Measurements from ENCODE around the gene IQCE.
"Not testable (repeated sequence)": the region's sequence is repeated elsewhere in the genome, so short reads cannot be mapped to it uniquely, and the experiment has no call there.

The IQCE gene

DNA sequence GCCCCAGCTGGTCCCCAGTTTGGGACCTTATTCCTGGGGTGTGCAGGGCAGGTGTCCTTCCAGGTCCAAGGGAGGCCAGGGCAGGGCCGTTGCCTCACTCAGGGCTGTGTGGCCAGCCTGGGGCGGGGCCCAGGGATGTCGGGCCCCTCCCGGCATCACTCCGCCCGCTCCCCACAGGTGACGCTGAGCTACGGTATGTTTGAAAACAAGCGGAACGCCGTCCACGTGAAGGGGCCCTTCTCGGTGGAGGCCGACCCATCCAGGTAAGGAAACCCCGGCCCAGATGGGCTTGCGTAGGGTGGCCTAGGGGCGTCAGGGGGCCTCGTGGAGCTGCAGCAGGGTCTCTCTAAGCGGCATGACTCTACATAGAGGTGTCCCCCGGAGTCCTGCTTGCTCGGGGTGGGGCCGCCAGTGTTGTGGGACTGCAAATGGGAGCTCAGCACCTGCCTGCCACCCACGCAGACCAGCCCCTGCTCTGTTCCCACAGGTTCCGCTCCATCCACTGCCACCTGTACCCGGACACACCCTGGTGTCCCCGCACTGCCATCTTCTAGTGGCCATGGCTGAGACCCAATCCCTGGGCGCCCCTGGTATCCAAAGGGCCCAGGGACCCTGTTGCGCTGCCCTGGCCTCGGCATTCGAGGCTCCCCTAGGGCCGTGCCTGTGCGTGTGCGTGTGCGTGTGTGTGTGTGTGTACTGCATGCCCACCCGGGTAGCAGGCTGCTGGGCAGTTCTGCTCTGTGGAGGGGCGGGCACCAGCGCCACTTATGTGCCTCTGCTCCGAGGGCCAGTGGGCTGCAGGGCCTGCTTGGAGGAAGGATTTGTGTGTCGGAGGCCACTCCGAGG is 31.9 kb upstream of the IQCE start:
- TF ChIP-seq CTCF (IDR thresholded peaks at IDR 0.05; ENCODE audit: low read depth, low read length), result no peak
- H3K4me3 ChIP-seq (ENCODE audit: low read depth, low read length), result no peak overlapping the region

DNA sequence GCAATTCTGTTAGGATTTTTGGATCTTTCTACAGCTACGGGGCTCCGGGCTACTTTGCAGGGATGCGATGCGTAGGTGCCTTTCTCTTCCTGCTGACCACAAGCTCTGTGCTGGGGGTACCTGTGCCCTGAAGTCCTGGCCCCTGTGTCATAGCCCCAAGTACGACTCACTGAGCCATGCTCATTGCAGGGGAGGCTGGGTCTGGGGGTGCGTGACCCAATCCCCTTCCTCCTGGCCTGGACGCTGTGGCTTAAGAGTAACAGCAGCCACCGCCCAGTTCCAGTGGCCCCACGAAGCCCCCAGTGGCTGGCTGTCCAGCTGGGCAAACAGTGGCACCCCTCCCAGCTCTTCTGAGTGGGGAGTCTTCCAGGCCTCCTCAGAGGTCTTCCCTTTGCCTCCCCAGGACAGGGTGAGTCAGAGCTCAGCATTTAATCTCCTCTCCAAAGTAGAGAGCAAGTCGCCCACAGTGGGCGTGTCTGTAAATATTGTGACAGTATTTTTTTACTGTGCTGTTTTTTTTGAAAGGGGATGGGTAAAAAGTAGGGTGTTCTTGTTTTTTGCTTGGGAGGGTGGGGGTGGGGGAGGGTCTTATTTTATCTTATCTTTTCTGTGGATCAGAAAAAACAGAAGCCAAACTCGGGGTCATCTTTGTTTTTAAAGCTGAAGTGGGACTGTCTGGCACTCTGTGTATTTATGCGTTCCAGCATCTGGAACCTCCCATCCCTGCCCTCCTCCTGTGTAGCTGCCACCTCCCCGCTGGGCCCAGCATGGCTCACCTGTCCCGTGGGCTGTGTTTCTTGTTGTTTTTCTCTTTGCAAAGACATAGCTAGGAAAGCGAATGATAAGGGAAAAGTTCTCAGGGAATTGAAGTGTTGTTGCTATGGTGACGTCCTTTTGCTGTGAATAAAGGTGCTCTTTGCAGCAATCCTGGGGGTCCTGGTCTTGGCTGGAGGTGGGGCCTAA is 31.0 kb upstream of the IQCE start:
- H3K4me3 ChIP-seq (ENCODE audit: low read depth, low read length), result no peak overlapping the region
- TF ChIP-seq CTCF (IDR thresholded peaks at IDR 0.05; ENCODE audit: low read depth, low read length), result no peak

DNA sequence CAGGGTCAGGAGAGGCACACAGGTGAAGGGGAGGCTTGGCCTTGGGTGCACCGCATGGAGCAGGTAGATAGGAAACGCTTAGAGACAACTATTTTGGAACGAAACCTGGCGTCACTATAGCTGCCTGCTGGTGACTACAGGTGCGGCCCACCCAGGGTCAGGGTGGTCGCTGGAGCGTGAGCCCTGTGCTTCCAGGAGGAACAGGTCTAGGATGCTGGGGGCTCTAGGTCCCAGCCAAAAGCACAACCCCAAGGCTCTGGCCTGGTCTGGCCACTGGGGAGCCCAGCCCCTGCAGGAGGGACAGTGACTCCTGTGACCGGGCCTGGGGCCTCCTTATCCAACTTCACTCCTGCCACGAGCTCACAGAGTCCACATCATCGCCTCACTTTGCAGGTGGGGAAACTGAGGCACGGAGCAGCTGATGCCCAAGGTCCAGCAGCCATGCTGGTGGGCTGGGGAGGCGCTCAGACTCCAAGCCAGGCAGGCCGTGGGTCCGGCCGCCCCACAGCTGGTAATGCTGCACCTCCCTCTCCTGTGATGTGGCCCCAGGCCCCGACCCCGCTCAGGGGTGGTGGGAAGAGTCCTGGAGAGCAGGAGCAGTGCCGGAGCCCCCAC is 30.2 kb upstream of the IQCE start:
- no peak overlapping the region for H3K4me3 ChIP-seq (ENCODE audit: low read depth, low read length)
- no peak for TF ChIP-seq CTCF (IDR thresholded peaks at IDR 0.05; ENCODE audit: low read depth, low read length)

DNA sequence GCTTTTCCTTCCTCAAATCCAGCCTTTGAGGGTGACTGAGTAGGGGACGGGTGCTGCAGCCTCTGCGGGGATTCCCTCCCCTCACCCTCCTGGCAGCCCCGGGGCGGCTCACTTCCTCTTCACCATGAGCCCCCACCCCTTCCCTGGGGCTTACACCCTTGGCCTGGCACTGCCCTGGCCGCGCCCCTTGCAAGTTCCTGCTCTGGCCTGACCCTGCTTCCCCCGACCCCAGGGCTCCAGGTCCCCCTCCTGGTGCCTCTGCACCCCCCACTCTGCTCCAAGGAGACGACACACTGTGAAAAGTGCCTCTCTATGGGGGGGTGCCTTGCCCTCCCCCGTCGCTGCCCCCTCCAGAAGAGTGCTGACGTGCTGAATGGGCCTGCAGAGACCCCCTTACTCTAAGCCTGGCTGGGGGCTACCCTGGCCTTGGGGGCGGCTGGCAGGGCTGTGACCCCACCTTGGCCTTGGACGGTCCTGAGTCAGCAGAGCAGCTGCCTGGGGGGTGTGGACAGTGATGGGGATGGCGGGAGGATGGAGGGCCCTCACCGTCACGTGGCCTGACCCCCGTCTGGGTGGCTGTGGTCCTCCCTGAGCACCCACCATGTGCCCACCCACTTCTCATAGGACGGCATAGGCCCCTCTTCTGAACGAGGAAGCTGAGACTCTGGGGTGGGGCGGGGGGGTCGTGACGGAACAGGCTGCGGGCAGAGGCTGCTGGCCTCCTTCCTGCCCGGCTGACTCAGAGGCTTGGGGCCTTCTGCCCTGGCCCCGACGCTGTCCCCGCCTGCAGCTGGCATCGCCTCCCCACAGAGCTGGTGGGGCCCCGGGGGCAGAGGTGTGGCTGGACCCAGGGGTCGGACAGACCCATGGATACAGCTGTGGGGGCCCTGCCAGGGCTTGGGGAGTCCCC is 29.4 kb upstream of the IQCE start:
- TF ChIP-seq CTCF (IDR thresholded peaks at IDR 0.05; ENCODE audit: low read depth, low read length), result no peak
- no peak overlapping the region for H3K4me3 ChIP-seq (ENCODE audit: low read depth, low read length)

DNA sequence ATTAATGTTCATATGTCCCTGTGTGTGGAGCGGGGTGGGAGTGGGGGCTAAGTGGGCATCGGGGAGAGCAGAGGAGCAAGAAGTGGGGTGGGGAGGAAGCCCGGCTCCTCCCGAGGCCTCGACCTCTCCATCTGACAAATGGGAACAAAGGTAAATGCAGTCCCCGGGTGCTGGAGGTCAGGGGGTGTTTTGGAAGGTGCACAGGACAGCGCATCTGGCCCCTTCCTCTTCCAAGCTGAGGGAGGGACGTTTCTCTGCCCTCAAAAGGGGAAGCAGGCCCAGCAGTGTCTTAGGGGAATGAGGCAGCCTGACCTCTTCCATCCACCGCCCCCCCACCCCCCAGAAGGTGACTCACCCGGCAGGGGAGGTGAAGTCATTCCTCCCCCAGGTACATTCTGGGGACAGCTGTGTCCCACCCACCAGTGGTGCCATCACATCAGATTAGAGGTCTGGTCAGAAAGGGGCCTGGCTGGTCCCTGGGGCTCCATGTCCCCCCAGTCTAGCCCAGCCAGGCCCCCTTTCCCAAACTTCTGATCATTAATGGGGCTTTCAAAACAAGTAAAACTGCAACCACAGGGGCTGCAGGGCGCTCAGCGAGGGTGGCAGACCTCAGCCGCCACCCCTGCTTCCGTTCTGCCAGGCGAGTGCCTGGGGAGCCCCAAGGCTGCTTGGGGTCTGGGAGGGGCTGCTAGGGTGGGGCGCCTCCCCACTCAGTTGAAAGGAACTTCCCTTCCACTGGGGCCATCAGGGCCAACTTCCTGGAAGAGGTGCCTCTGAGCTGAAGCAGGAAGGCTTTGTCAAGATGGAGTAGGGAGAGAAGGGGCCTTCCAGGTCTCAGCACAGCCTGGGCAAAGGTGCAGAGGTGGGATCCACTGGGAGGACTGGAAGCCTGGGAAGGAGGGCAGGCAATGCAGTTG is 28.4 kb upstream of the IQCE start:
- no peak overlapping the region for H3K4me3 ChIP-seq (ENCODE audit: low read depth, low read length)
- TF ChIP-seq CTCF (IDR thresholded peaks at IDR 0.05; ENCODE audit: low read depth, low read length), result no peak

- H3K4me3 ChIP-seq (ENCODE audit: low read depth, low read length), result not testable (repeated sequence)
Observed at GRCh38 chr7:2530994-2531795, 27.6 kb upstream of the IQCE start.

- not testable (repeated sequence) for H3K4me3 ChIP-seq (ENCODE audit: low read depth, low read length)
Observed at GRCh38 chr7:2531796-2532110, 27.0 kb upstream of the IQCE start.

GRCh38 chr7:2532199-2532772 is 26.5 kb upstream of the IQCE start:
- not testable (repeated sequence) for H3K4me3 ChIP-seq (ENCODE audit: low read depth, low read length)

DNA sequence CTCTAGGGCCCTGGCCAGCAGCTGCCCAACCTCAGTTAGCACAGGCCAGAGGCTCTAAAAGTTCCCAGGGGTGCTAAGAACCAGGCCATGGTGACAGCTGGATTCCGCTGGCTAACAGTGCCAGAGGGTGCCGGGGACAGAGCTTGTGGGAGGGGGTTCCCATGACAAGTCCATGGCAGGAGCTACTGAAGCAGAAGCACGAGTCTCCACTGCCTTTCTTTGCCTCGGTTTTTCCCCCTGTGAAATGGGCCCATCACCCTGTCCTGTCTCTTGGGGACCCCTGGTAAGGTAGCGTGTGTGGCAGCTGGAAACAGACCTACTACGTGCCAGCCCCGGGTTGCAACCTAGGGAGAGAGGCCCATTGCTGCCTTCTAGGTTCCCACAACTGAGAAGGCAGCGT is 26.0 kb upstream of the IQCE start:
- H3K4me3 ChIP-seq (ENCODE audit: low read depth, low read length), result not testable (repeated sequence)

DNA sequence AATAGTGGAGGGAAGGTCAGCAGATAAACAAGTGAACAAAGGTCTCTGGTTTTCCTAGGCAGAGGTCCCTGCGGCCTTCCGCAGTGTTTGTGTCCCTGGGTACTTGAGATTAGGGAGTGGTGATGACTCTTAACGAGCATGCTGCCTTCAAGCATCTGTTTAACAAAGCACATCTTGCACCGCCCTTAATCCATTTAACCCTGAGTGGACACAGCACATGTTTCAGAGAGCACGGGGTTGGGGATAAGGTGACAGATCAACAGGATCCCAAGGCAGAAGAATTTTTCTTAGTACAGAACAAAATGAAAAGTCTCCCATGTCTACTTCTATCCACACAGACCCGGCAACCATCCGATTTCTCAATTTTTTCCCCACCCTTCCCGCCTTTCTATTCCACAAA is 25.2 kb upstream of the IQCE start:
- H3K4me3 ChIP-seq (ENCODE audit: low read depth, low read length), result not testable (repeated sequence)

Data from WI38 (cell line).